ENCODE results near the gene ETFDH.
"Not testable (repeated sequence)": the region's sequence is repeated elsewhere in the genome, so short reads cannot be mapped to it uniquely, and the experiment has no call there.

The ETFDH gene

GRCh38 chr4:158671915-158672806, at the start of gene ETFDH:
ETFDH (plus strand) TSS chr4:158672296; CDS start chr4:158672457, 161 bp downstream.
- DNase-seq, result peak; percentile 96

- DNase-seq, result no peak
Observed at GRCh38 chr4:158624889-158625478, 47.1 kb upstream of the ETFDH start.

GRCh38 chr4:158625544-158625943, 46.6 kb upstream of the ETFDH start:
- DNase-seq, result no peak

DNA sequence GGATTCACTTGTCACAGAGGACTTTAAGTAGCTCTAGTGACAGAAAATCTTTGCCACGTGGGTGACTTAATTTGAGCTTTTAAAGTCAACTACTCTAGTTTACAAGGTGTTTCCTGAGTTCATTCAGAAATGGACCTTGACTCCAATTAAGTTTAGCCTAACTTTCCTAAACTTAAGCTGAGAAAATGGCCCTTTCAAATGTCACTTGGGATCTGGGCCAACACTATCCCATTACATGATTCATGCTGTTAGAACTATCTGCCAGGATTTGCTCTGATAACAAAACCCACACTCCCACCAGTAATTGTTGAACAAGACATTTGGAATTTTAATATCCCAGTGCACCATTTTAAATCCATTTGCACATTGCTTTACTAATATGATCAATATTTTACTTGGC, 41.2 kb upstream of the ETFDH start:
- DNase-seq, result no peak

DNA sequence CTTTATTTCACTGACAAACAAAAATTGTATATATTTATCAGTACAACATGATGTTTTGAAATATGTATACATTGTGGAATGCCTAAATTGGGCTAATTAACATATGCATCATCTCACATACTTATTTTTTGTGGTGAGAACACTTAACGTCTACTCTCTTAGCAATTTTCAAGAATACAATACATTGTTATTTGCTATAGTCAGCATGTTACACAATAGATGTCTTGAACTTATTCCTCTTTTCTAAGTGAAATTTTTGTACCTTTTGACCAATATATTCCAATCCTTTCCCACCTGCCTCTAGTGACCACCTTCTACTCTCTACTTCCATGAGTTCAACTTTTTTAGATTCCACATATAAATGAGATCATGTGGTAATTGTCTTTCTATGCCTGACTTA, 35.5 kb upstream of the ETFDH start:
- no peak for DNase-seq

- DNase-seq, result no peak
Observed at GRCh38 chr4:158644356-158644755, 27.7 kb upstream of the ETFDH start.

GRCh38 chr4:158644760-158645159, 27.3 kb upstream of the ETFDH start:
- no peak for DNase-seq

GRCh38 chr4:158649111-158649680, 22.9 kb upstream of the ETFDH start:
- no peak for DNase-seq

GRCh38 chr4:158652920-158653319, 19.2 kb upstream of the ETFDH start:
- no peak for DNase-seq

GRCh38 chr4:158656439-158656838, 15.7 kb upstream of the ETFDH start:
- DNase-seq, result no peak

- DNase-seq, result no peak
Observed at GRCh38 chr4:158657291-158657690, 14.8 kb upstream of the ETFDH start.

GRCh38 chr4:158663255-158663654, 8.8 kb upstream of the ETFDH start:
- DNase-seq, result not testable (repeated sequence)

- DNase-seq, result not testable (repeated sequence)
Observed at GRCh38 chr4:158663707-158664625, 8.1 kb upstream of the ETFDH start.

DNA sequence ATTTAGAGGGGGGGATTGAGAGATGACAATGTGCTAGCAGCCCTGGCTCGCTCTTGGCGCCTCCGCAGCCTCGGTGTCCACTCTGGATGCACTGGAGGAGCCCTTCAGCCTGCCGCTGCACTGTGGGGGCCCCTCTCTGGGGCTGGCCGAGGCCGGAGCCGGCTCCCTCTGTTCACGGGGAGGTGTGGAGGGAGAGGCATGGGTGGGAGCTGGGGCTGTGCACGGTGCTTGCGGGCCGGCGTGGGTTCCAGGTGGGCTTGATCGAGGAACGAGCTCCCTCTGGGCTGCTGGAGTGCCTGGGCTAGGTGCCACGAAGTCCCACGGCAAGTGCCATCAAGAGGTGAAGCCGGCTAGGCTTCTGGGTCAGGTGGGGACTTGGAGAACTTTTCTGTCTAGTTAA, 7.3 kb upstream of the ETFDH start:
- no peak for DNase-seq

- DNase-seq, result no peak
Observed at GRCh38 chr4:158666892-158667291, 5.2 kb upstream of the ETFDH start.

DNA sequence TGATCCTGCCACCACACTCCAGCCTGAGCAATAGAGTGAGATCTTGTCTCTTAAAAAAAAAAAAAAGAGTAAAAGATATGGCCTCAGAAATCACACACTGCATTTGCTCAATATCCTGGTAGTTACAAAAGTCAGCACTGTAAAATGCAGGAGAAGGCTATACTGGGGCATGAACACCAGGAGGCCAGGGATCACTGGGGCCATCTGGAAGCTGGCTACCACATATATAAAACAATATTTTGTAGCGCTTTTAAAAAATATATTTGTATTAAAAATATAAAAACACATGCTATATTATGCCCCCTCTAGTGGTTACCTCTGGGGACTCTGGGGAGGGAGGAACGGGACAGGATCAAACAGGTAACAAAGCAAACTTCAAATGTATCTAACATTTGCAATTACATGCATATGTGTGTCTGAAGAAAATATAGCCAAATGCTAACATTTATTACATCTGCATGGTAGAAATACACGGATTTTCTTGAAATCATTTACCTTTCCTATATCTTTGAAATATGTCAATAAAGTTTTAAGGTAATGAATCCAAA, 4.4 kb upstream of the ETFDH start:
- DNase-seq, result no peak

DNA sequence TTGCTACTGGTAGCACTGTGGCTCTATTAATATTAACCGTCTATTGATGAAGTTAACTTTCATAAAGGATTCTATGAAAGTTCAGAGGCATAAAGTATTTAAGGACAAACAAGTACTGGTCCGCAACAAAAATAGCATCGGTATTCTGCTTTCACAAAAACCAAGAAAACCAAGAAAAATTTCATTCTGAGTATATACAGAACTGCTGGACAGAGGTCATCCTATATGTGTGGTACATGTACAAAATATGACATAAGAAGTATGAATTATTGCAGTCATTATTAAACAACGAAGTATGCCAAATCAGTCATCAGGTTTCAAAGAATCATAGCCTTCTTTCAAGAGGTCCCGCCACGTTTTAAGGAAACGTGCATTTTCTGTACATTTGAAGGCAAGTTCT, 2.8 kb upstream of the ETFDH start:
- DNase-seq, result no peak

GRCh38 chr4:158670975-158671664, 976 bp upstream of the ETFDH start:
- peak; percentile 44 for DNase-seq

DNA sequence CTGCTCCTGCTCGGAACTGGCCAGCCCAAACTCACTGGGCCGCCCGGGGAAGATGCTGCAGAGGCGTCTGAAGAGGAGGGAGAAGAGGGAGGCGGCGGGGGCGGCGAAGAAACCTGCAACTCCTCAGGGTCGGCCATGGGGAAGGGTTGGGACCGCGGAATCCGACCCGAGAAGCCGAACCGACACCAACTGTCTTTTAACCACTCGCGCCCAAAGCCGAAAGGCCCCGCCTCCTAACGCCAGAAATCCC, 506 bp upstream of the ETFDH start, which contains the start of gene C4orf46:
Gene C4orf46, minus strand, starts transcription at position 223 of the 250 bp plus-strand sequence. Its CDS starts 86 bp downstream, at position 137.
- DNase-seq, result no peak

DNA sequence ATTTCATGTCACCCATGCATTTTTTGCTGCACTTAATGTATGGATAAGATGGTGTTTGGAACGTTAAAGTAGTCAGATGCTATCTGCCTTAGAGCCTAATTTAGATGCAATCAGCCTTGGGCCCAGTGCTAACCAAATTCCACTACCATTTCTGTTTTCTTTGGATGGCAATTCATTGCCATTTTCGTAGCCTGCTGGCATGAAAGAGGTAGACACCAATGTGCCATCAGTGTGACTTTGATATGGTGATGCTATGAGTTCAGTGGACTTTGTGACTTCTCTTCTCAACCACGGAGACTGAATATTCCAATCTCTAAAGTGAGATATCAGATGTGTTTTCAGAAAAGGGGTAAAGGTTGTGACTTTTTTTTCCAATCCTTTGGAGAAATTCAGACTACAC, 1.5 kb downstream of the ETFDH start:
- DNase-seq, result no peak

- no peak for DNase-seq
Observed at GRCh38 chr4:158676076-158676475, 4.0 kb downstream of the ETFDH start.

- DNase-seq, result no peak
Observed at GRCh38 chr4:158678767-158679166, 6.7 kb downstream of the ETFDH start.
